ENCODE measurements around the gene SIN3B.
A peak's percentile ranks its signal among the peaks of the same experiment; 100 is the strongest.

The SIN3B gene

DNA sequence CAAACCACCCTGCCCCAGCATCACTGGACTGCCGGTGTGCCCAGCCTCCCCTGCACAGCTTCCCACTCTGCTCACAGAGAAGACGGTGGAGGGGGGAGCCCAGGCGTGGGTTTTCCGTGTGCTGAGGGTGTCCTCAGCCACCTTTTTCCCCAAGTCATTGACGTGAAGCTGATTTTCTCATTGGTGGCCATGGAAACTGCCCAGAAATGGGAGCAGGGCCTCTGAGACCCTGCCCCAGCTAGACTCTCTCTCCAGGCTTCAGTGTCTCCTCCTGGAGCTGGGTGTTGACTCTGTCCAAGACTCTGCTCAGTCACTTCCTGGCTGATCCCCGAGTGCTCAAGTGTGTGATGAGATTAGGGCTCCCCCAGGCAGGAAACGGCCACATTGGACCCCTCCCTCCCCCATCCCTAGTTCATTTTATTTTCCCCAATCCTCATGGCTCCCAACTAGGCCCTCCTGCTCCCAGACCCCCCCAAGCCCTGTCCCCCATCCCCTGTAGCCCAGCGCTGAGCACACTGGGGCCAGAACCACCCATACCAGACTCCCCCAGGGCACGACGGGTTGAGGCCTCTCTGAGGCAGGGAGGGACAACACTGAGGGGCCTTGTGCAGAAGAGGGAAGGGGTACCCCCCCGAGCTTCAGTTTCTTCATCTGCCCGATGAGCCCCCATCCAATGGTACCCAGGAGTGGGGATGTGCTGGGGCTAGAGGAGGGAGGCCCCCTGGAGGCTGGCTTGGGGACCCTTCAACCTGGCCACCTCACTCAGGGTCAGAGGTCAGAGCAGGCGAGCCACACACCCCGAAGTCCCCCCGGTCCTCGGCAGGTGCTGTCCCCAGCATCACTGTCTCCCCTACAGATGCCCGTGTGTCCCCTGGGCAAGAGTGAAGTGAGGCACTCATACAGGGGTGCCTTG is 58.4 kb downstream of the SIN3B start:
- no peak for DNase-seq (ENCODE audit: low read depth in 3 of 3, low spot score in 1 of 3)

- no peak for DNase-seq (ENCODE audit: low read depth in 3 of 3, low spot score in 1 of 3)
Observed at GRCh38 chr19:16888629-16889365, 59.6 kb downstream of the SIN3B start, which contains the start of gene F2RL3. TSS of gene F2RL3 (plus strand) at chr19:16888999. CDS start at chr19:16889190, 191 bp downstream.

DNA sequence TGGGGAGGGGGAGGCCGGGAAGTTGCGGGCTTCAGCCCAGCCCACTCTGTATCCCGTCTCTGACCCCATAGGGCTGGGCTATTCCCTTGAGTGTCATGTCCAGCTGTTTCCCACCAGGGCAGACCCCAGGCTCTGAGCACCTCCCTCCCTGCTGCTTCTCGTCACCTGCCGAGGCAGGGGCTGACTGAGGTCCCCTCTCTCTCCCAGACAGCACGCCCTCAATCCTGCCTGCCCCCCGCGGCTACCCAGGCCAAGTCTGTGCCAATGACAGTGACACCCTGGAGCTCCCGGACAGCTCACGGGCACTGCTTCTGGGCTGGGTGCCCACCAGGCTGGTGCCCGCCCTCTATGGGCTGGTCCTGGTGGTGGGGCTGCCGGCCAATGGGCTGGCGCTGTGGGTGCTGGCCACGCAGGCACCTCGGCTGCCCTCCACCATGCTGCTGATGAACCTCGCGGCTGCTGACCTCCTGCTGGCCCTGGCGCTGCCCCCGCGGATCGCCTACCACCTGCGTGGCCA is 60.2 kb downstream of the SIN3B start:
- DNase-seq (ENCODE audit: low read depth in 3 of 3, low spot score in 1 of 3): no peak

GRCh38 chr19:16889883-16890460 is 60.8 kb downstream of the SIN3B start:
- no peak for DNase-seq (ENCODE audit: low read depth in 3 of 3, low spot score in 1 of 3)

DNA sequence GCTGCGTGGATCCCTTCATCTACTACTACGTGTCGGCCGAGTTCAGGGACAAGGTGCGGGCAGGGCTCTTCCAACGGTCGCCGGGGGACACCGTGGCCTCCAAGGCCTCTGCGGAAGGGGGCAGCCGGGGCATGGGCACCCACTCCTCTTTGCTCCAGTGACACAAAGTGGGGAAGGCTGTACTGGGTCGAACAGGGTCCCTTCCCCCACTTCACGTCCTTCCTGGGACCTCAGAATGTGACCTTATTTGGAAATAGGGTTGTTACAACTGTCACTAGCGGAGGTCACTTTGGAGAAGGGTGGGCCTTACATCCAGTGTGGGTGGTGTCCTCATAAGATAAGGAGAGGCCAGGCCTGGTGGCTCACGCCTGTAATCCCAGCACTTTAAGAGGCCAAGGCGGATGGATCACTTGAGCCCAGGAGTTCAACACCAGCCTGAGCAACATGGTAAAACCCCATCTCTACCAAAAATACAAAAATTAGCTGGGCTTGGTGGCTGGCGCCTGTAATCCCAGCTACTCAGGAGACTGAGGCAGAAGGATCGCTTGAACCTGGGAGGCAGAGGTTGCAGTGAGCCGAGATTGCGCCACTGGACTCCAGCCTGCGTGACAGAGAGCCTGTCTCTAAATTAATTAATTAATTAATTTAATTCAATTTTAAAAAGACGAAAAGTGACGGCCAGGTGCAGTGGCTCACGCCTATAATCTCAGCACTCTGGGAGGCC is 61.4 kb downstream of the SIN3B start:
- DNase-seq (ENCODE audit: low read depth in 3 of 3, low spot score in 1 of 3): no peak

GRCh38 chr19:16891696-16892382 is 62.6 kb downstream of the SIN3B start:
- no peak for DNase-seq (ENCODE audit: low read depth in 3 of 3, low spot score in 1 of 3)

GRCh38 chr19:16892436-16892835 is 63.2 kb downstream of the SIN3B start:
- DNase-seq (ENCODE audit: low read depth in 3 of 3, low spot score in 1 of 3): no peak

DNA sequence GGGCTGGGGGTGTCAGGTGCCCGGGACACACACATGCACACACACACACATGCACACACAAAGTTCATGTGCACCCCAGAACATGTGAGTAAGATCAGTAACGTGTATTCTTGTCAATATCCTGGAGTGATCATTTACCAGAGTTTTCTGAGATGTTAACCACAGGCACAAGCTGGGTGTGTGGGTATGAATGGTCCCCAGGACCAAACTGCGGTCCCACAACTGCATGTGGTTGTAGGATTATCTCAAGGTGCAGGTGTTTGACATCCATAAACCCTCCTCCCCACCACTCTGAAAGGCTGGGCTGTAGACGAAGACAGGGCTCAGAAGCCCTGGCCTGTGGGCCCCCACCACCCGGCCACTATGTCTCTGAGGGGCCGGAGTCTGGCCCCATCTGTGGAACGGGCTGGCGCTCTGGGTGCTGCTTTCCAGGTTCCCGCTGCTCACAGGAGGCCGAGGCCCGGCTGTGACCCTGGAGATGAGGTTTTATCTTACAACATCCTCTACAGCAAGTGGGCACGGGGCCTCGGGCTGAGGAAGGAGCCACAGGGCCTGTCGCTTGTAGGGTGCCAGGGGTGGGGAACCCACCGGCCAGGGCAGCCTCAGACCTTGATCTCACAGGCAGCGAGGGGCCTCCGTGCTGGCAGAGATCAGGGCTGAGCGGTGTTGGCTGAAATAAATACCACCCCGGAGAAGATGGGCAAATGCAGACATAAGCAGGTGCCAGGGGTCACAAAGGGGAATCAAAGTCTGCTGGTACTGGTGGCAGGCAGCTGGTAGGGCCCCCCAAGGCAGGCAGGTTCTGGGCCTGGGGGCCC is 63.9 kb downstream of the SIN3B start:
- no peak for DNase-seq (ENCODE audit: low read depth in 3 of 3, low spot score in 1 of 3)

DNA sequence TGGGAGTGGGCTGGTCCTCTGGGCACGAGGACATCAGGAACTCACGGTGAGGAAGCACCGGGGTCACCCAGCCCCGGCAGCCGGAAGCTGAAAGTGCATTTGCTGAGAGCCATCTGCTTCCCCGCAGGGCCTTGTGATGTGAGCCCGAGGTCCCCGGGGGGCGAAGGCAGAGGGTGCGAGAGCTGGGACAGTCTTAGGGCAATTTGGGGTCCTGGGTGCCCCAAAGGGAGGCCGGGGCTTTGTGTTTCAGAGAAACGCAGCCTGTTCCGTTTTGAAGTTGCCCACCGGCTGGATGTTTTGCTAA is 64.4 kb downstream of the SIN3B start:
- DNase-seq (ENCODE audit: low read depth in 3 of 3, low spot score in 1 of 3): no peak

DNA sequence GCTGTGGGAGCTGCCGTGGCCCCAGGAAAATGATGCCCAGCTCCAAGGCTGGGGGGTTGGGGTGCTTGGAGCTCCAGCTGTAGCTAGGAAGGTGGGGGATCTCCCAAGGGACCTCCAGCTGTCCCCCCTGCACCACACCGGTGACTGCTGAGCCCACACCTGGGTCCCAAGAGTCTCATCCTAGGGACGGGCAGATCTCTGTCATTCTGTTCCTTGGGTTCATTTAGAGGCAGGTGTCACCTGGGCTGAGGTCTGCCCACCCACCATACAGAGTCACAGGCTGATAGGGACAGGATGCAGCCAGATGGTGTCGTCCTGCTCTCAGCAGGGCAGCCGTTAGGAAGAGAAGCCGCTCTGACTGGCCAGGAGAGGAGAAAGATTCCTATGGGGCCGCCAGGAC is 64.9 kb downstream of the SIN3B start:
- no peak for DNase-seq (ENCODE audit: low read depth in 3 of 3, low spot score in 1 of 3)

DNA sequence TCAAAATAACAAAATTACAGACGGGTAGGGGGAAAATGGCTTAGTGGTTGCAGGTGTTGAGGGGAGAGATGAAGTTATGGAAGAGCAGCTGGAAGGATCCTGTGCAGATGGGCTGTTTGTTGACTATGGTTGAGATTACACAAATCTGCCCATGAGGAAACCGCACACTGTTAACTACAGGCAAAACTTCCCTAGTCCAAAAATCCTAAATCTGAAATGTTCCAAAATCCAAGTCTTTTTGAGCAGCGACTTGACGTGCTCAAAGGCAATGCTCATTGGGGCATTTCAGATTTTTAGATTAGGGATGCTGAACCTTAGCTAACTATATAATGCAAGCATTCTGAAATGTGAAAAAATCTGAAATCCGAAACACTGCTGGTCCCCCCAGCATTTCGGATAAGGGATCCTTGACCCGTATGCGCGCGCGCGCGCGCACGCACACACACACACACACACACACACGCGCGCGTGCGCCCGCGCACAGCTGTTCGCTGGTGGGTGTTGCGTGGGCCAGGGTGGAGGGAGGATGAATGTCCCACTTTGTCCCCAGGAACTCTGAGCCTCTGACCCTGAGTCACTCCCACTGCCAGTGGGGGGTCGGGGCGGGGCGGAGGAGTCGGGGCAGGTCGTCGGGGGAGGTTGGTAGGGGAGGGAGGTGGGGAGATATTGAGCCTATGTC is 66.4 kb downstream of the SIN3B start:
- DNase-seq (ENCODE audit: low read depth in 3 of 3, low spot score in 1 of 3): no peak

- DNase-seq (ENCODE audit: low read depth in 3 of 3, low spot score in 1 of 3): no peak
Observed at GRCh38 chr19:16896146-16897028, 67.2 kb downstream of the SIN3B start.

GRCh38 chr19:16897029-16897855 is 68.0 kb downstream of the SIN3B start:
- DNase-seq (ENCODE audit: low read depth in 3 of 3, low spot score in 1 of 3): peak; percentile 7 to 31 (median 23)

DNA sequence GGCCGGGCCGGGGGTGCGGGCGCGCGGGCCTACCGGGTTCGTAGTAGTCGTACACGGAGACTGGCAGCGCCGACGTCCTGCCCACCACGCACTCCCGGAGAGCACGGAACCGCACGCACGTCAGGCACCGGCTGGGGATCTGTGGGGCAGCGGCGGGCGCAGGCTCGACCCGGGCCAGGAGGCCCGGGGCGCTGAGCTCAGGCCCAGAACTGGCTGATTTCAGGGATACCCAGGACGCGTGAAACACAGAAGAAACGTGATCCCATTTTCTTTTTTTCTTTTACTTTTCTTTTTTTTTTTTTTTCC is 68.6 kb downstream of the SIN3B start:
- no peak for DNase-seq (ENCODE audit: low read depth in 3 of 3, low spot score in 1 of 3)

- no peak for DNase-seq (ENCODE audit: low read depth in 3 of 3, low spot score in 1 of 3)
Observed at GRCh38 chr19:16898361-16899015, 69.3 kb downstream of the SIN3B start.

- no peak for DNase-seq (ENCODE audit: low read depth in 3 of 3, low spot score in 1 of 3)
Observed at GRCh38 chr19:16899566-16900075, 70.4 kb downstream of the SIN3B start.
